ENCODE data around the gene AGXT. TPM values are rescaled to one million over a fixed set of nuclear protein-coding genes. Genes with fewer than 3 reads are reported as not detected.
A peak's percentile ranks its signal among the peaks of the same experiment; 100 is the strongest.

Gene AGXT
- total RNA-seq: 1 to 10 TPM in 1 of 4 donors, not detected in 3; 1.5 TPM

DNA sequence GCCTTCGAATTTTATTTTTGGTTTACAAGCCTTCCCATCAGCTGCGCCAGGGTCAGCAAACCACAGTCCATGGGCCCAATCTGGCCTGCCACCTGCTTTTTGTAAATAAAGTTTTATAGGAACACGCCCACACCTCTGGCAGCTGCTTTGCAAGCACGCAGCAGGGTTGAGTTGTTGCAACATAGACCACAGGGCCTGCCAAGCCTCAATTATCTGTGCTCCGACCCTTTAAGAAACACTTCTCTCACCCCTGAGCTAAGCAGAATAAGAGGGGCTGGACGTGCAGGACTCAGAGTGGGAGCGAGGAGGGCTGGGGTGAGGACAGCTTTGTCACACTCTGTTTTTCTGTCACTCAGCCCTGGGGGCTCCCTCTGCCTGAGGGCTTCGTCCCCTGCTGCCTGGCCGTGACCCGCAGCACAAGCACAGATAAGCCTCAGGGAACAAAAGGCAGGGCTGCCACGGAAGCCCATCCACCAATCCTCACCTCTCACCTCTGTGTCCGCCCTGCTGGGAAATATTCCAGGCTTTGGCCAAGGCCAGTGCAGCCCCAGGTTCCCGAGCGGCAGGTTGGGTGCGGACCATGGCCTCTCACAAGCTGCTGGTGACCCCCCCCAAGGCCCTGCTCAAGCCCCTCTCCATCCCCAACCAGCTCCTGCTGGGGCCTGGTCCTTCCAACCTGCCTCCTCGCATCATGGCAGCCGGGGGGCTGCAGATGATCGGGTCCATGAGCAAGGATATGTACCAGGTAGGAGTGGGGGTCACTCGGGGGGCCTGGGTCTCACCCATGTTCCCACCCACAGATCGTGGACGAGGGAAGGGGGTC lies at the start of gene AGXT:
TSS of gene AGXT (plus strand) at position 539 of the 823 bp plus-strand sequence. CDS start at position 581, 42 bp downstream.
- Histone ChIP-seq H3K9me3 (no peaks in the 10 kb centered on the region), H3K4me1 (no peaks in the 10 kb centered on the region), H3K27ac (no peak within 1 kb of the TSS), H3K36me3 (no peaks in the 10 kb centered on the region), H3K27me3 (no peaks in the 10 kb centered on the region), H3K4me3 (peak within 1 kb of the TSS in 1 of 4 donors; percentile 21)
- TF ChIP-seq POLR2A (IDR thresholded peaks at IDR 0.05) (no peak), CTCF (IDR thresholded peaks at IDR 0.05) (no peak)
- DNase-seq: no peak

- H3K9me3 ChIP-seq: peaks cover 0 to 4% (median 0%) of the 10 kb centered on the region in 4 donors
- TF ChIP-seq CTCF (IDR thresholded peaks at IDR 0.05) (no peak), POLR2A (IDR thresholded peaks at IDR 0.05) (no peak)
- peaks cover 0 to 26% of the 10 kb centered on the region in 2 donors for H3K27me3 ChIP-seq
- DNase-seq: no peak
- no peaks in the 10 kb centered on the region for H3K36me3 ChIP-seq
- peaks cover 0 to 21% (median 10%) of the 10 kb centered on the region in 4 donors for H3K4me1 ChIP-seq
- no peak overlapping the region for H3K27ac ChIP-seq
- H3K4me3 ChIP-seq: peak overlapping the region in 3 of 4 donors; percentile 15 to 36 (median 28)
Observed at GRCh38 chr2:240819126-240819857, 49.3 kb upstream of the AGXT start.

GRCh38 chr2:240819858-240820606 lies 48.6 kb upstream of the AGXT start, which contains the start of gene KIF1A:
TSS of gene KIF1A (minus strand) at chr2:240820219. CDS start at chr2:240797752, 22,467 bp downstream.
- Histone ChIP-seq H3K36me3 (no peaks in the 10 kb centered on the region), H3K4me3 (peak within 1 kb of the TSS in 3 of 4 donors; percentile 15 to 36 (median 33)), H3K27me3 (peaks cover 0 to 26% of the 10 kb centered on the region in 2 donors), H3K4me1 (peaks cover 0 to 21% (median 10%) of the 10 kb centered on the region in 4 donors), H3K27ac (no peak within 1 kb of the TSS), H3K9me3 (no peaks in the 10 kb centered on the region)
- TF ChIP-seq POLR2A (IDR thresholded peaks at IDR 0.05): no peak
- no peak for TF ChIP-seq CTCF (IDR thresholded peaks at IDR 0.05)
- DNase-seq: peak in 1 of 3 donors; percentile 36

- Histone ChIP-seq H3K36me3 (no peaks in the 10 kb centered on the region), H3K27me3 (peaks cover 0 to 26% of the 10 kb centered on the region in 2 donors), H3K4me3 (peak overlapping the region in 3 of 4 donors; percentile 15 to 36 (median 33)), H3K9me3 (no peaks in the 10 kb centered on the region), H3K4me1 (peaks cover 0 to 21% (median 10%) of the 10 kb centered on the region in 4 donors), H3K27ac (no peak overlapping the region)
- DNase-seq: peak in 1 of 3 donors; percentile 41
- TF ChIP-seq POLR2A (IDR thresholded peaks at IDR 0.05) (no peak), CTCF (IDR thresholded peaks at IDR 0.05) (no peak)
Observed at GRCh38 chr2:240820607-240821428, 47.8 kb upstream of the AGXT start.

Data from Peyer's patch (tissue), 4 donors.